ENCODE data around the gene IFT27.

Gene IFT27

GRCh38 chr22:36770513-36771231, 5.2 kb downstream of the IFT27 start:
- Histone ChIP-seq H3K4me1 (ENCODE audit: low read depth, poor library complexity, severe bottlenecking) (peaks cover 7% of the 10 kb centered on the region), H3K27me3 (ENCODE audit: insufficient read depth, low read depth) (peaks cover 3% of the 10 kb centered on the region; the same call in 1 of the 2 replicates), H3K36me3 (ENCODE audit: insufficient read depth) (no peaks in the 10 kb centered on the region), H3K79me2 (ENCODE audit: insufficient read depth, low read depth) (no peaks in the 10 kb centered on the region), H2AFZ (ENCODE audit: low read depth) (no peak overlapping the region), H3K4me2 (no peak overlapping the region), H4K20me1 (ENCODE audit: insufficient read depth) (no peaks in the 10 kb centered on the region), H3K4me3 (IDR thresholded peaks at IDR 0.05; ENCODE audit: insufficient read depth, low read depth, low read length) (no peak overlapping the region), H3K9ac (no peak overlapping the region), H3K27ac (no peak overlapping the region)
- no peak for TF ChIP-seq CTCF (conservative IDR thresholded peaks at IDR 0.05; ENCODE audit: low read depth, low read length)

- Histone ChIP-seq H3K79me2 (ENCODE audit: insufficient read depth, low read depth) (no peaks in the 10 kb centered on the region), H3K9ac (no peak overlapping the region), H3K36me3 (ENCODE audit: insufficient read depth) (no peaks in the 10 kb centered on the region), H4K20me1 (ENCODE audit: insufficient read depth) (no peaks in the 10 kb centered on the region), H2AFZ (ENCODE audit: low read depth) (no peak overlapping the region), H3K27ac (no peak overlapping the region), H3K4me2 (no peak overlapping the region), H3K27me3 (ENCODE audit: insufficient read depth, low read depth) (no peaks in the 10 kb centered on the region; the same call in 1 of the 2 replicates), H3K4me1 (ENCODE audit: low read depth, poor library complexity, severe bottlenecking) (peaks cover 2% of the 10 kb centered on the region), H3K4me3 (IDR thresholded peaks at IDR 0.05; ENCODE audit: insufficient read depth, low read depth, low read length) (no peak overlapping the region)
- TF ChIP-seq CTCF (conservative IDR thresholded peaks at IDR 0.05; ENCODE audit: low read depth, low read length), result no peak
These were observed 6.1 kb downstream of the IFT27 start for GRCh38 chr22:36769541-36770512.

GRCh38 chr22:36768616-36769015, 7.3 kb downstream of the IFT27 start:
- Histone ChIP-seq H3K36me3 (ENCODE audit: insufficient read depth) (no peaks in the 10 kb centered on the region), H3K79me2 (ENCODE audit: insufficient read depth, low read depth) (no peaks in the 10 kb centered on the region), H3K9ac (no peak overlapping the region), H2AFZ (ENCODE audit: low read depth) (no peak overlapping the region), H3K27me3 (ENCODE audit: insufficient read depth, low read depth) (no peaks in the 10 kb centered on the region; the same call in 1 of the 2 replicates), H3K4me1 (ENCODE audit: low read depth, poor library complexity, severe bottlenecking) (no peaks in the 10 kb centered on the region), H4K20me1 (ENCODE audit: insufficient read depth) (no peaks in the 10 kb centered on the region), H3K4me3 (IDR thresholded peaks at IDR 0.05; ENCODE audit: insufficient read depth, low read depth, low read length) (no peak overlapping the region), H3K27ac (no peak overlapping the region), H3K4me2 (no peak overlapping the region)
- no peak for TF ChIP-seq CTCF (conservative IDR thresholded peaks at IDR 0.05; ENCODE audit: low read depth, low read length)

GRCh38 chr22:36768141-36768540, 7.8 kb downstream of the IFT27 start:
- Histone ChIP-seq H3K27ac (no peak overlapping the region), H4K20me1 (ENCODE audit: insufficient read depth) (no peaks in the 10 kb centered on the region), H3K4me1 (ENCODE audit: low read depth, poor library complexity, severe bottlenecking) (no peaks in the 10 kb centered on the region), H3K79me2 (ENCODE audit: insufficient read depth, low read depth) (no peaks in the 10 kb centered on the region), H3K4me2 (no peak overlapping the region), H2AFZ (ENCODE audit: low read depth) (no peak overlapping the region), H3K9ac (no peak overlapping the region), H3K27me3 (ENCODE audit: insufficient read depth, low read depth) (no peaks in the 10 kb centered on the region; the same call in 1 of the 2 replicates), H3K36me3 (ENCODE audit: insufficient read depth) (no peaks in the 10 kb centered on the region), H3K4me3 (IDR thresholded peaks at IDR 0.05; ENCODE audit: insufficient read depth, low read depth, low read length) (no peak overlapping the region)
- no peak for TF ChIP-seq CTCF (conservative IDR thresholded peaks at IDR 0.05; ENCODE audit: low read depth, low read length)

Measured in KMS-11 (cell line).